ENCODE results near the gene TASOR2. TPM values are rescaled to one million over a fixed set of nuclear protein-coding genes. Genes with fewer than 3 reads are reported as not detected.
A peak's percentile ranks its signal among the peaks of the same experiment; 100 is the strongest.

TASOR2 gene
- total RNA-seq, 1 experiment from 2014 or later = 67.3 TPM

- Mint-ChIP-seq H3K27ac (peak overlapping the region; percentile 78), H3K36me3 (no peaks in the 10 kb centered on the region), H3K4me3 (peak overlapping the region; percentile 75), H3K4me1 (peaks cover 58% of the 10 kb centered on the region), H3K9me3 (no peaks in the 10 kb centered on the region), H3K27me3 (ENCODE audit: low read depth) (no peaks in the 10 kb centered on the region)
- DNase-seq (ENCODE audit: low spot score) (peak; percentile 75), ATAC-seq (peak; percentile 88)
- ChIA-PET CTCF (interaction anchor here (1.0 to 1.4 kb wide), 2 partner anchors 44 to 63 kb away, joined by 3 read pairs; no protein-coding TSS in a partner anchor), POLR2A (interaction anchor here (0.6 to 1.1 kb wide), 3 partner anchors 29 to 121 kb away, joined by 3 to 5 read pairs (median 4); partner anchors contain the start of gene GDI2)
- no peak for TF ChIP-seq TEAD4 (CRISPR knock-in tag; IDR thresholded peaks at IDR 0.05)
- TF ChIP-seq ZNF121 (CRISPR knock-in tag; IDR thresholded peaks at IDR 0.05) = no peak
- TF ChIP-seq ZBTB21 (CRISPR knock-in tag; IDR thresholded peaks at IDR 0.05; ENCODE audit: borderline replicate concordance) = no peak
- TF ChIP-seq FOXJ3 (CRISPR knock-in tag; IDR thresholded peaks at IDR 0.05; ENCODE audit: borderline replicate concordance) = no peak
- no peak for TF ChIP-seq ARID4B (CRISPR knock-in tag; IDR thresholded peaks at IDR 0.05; ENCODE audit: borderline replicate concordance)
- no peak for TF ChIP-seq NFYB (CRISPR knock-in tag; conservative IDR thresholded peaks at IDR 0.05; ENCODE audit: low read depth)
- no peak for TF ChIP-seq TP53 (CRISPR knock-in tag; IDR thresholded peaks at IDR 0.05)
- no peak for TF ChIP-seq ATF6 (CRISPR knock-in tag; IDR thresholded peaks at IDR 0.05)
- no peak for TF ChIP-seq ZNF138 (CRISPR knock-in tag; conservative IDR thresholded peaks at IDR 0.05)
- no peak for TF ChIP-seq ELF4 (CRISPR knock-in tag; IDR thresholded peaks at IDR 0.05; ENCODE audit: low read depth)
- TF ChIP-seq IRF2 (CRISPR knock-in tag; IDR thresholded peaks at IDR 0.05; ENCODE audit: borderline replicate concordance, low read depth) = no peak
- no peak for TF ChIP-seq ZNF317 (CRISPR knock-in tag; IDR thresholded peaks at IDR 0.05; ENCODE audit: borderline replicate concordance, low read depth)
- peak; percentile 30; the same call in 1 of the 2 replicates for TF ChIP-seq ZNF281 (CRISPR knock-in tag; IDR thresholded peaks at IDR 0.05)
- TF ChIP-seq ZSCAN18 (CRISPR knock-in tag; IDR thresholded peaks at IDR 0.05) = no peak
- no peak; the same call in 1 of the 2 replicates for TF ChIP-seq FOXK1 (CRISPR knock-in tag; IDR thresholded peaks at IDR 0.05)
- TF ChIP-seq FOXP4 (CRISPR knock-in tag; IDR thresholded peaks at IDR 0.05) = 0 out of 2 replicates have a peak, but pooled peaks have one; percentile 38
- 0 out of 2 replicates have a peak, but pooled peaks have one; percentile 33 for TF ChIP-seq FOXP1 (CRISPR knock-in tag; IDR thresholded peaks at IDR 0.05; ENCODE audit: borderline replicate concordance)
- TF ChIP-seq JUN (CRISPR knock-in tag; IDR thresholded peaks at IDR 0.05) = no peak
- TF ChIP-seq ZNF512 (CRISPR knock-in tag; IDR thresholded peaks at IDR 0.05; ENCODE audit: borderline replicate concordance) = no peak
These were observed 8.1 kb downstream of the TASOR2 start for GRCh38 chr10:5692461-5693358.

All from WTC11 (cell line).